GM13976 (cell line): Measurements from ENCODE around the gene DPP3.

ENCODE experiments used
- DNase-seq: peaks from one replicate; pipeline ENCODE4 v3.0.0; 2012; ENCODE audit warnings: low spot score
- CTCF ChIP-seq: IDR thresholded peaks from 2 replicates; pipeline ENCODE4 v1.5.1; 2012; ENCODE audit warnings: borderline replicate concordance, mild to moderate bottlenecking; ENCODE audit not compliant: insufficient read depth; ENCODE audit errors: extremely low read depth, missing control alignments, control extremely low read depth
- in situ Hi-C: fragments of 300-500 bp; cut with MboI; formaldehyde crosslinking; loops from one replicate; pipeline ENCODE4 v1.12.0; 2022; ENCODE audit warnings: low sequenced_read_pairs, mixed read lengths, inconsistent platforms; ENCODE audit not compliant: unreplicated experiment

Gene DPP3

GRCh38 chr11:66466225-66467033 lies 13.8 kb upstream of the DPP3 start, which contains the start of gene PELI3:
Gene PELI3 (plus strand): TSS chr11:66466905. CDS start chr11:66468129, 1,224 bp downstream.
- no peak for TF ChIP-seq CTCF
- DNase-seq = peak; percentile 99
- in situ Hi-C loops = no loop called here

- peak; percentile 66 for DNase-seq
- in situ Hi-C loops = no loop called here
- TF ChIP-seq CTCF = no peak
Measured at GRCh38 chr11:66467034-66467659, 13.1 kb upstream of the DPP3 start.

GRCh38 chr11:66467756-66468155 lies 12.5 kb upstream of the DPP3 start:
- no peak for TF ChIP-seq CTCF
- in situ Hi-C loops = no loop called here
- DNase-seq = no peak

- no peak for TF ChIP-seq CTCF
- no peak for DNase-seq
- in situ Hi-C loops = no loop called here
Measured at GRCh38 chr11:66468691-66469090, 11.5 kb upstream of the DPP3 start.

GRCh38 chr11:66469441-66469840 lies 10.8 kb upstream of the DPP3 start:
- no peak for DNase-seq
- TF ChIP-seq CTCF = no peak
- in situ Hi-C loops = no loop called here

- TF ChIP-seq CTCF = no peak
- in situ Hi-C loops = no loop called here
- no peak for DNase-seq
Measured at GRCh38 chr11:66470015-66470414, 10.2 kb upstream of the DPP3 start.
